Lower leg skin (tissue), 4 donors: ENCODE data around the gene PRR29. TPM values are rescaled to one million over a fixed set of nuclear protein-coding genes. Genes with fewer than 3 reads are reported as not detected.

ENCODE experiments used
- DNase-seq, 2 donors: peaks; one replicate each; pipeline ENCODE4 v3.0.0-alpha.2; 2019; ENCODE audit warnings: low spot score in 2 of 2
- H3K4me3 ChIP-seq: fragments of 200-600 bp; sonication (generic); 2 replicates; pipeline ENCODE4 v1.5.1; 2017; ENCODE audit warnings: mild to moderate bottlenecking, low read depth; ENCODE audit not compliant: poor library complexity, severe bottlenecking
- CTCF ChIP-seq, 3 donors: fragments of 450-650 bp; IDR thresholded peaks; one replicate each; pipeline ENCODE4 v1.5.1; 2016; ENCODE audit warnings: antibody characterized with exemption in 3 of 3, mild to moderate bottlenecking in 3 of 3, moderate library complexity in 2 of 3
- POLR2A ChIP-seq, 2 donors: fragments of 450-650 bp; IDR thresholded peaks; one replicate each; pipeline ENCODE4 v1.6.1; 2016 to 2017; ENCODE audit warnings: antibody characterized with exemption in 2 of 2, mild to moderate bottlenecking in 1 of 2, moderate library complexity in 1 of 2
- WGBS, 2 donors: methylation state at CpG; one replicate each; pipeline ENCODE4 v1.1.5; 2018; 5-methylcytosine and 5-hydroxymethylcytosine counted together
- intact Hi-C: fragments of 100-400 bp; cut with DNase I; formaldehyde crosslinking; loops from one replicate; pipeline ENCODE4 v1.15.0; 2023; ENCODE audit warnings: low total_unique reads
- total RNA-seq, 4 donors: library from RNA; depleted of rRNA; stranded (reverse); fragments of >200 nt; gene quantifications; one replicate each; pipeline ENCODE4 v1.1.0, GENCODE V29; 2016

PRR29 gene
- total RNA-seq, 4 donors from 2014 or later = 0.17 TPM; not detected in 3

GRCh38 chr17:64045176-64045575, 47.0 kb downstream of the PRR29 start:
- 87 to 90% methylated on average over 13 of the region's 13 CpGs for WGBS, 2 donors
- intact Hi-C loops = no loop called here
- TF ChIP-seq POLR2A (IDR thresholded peaks at IDR 0.05) = no peak
- no peak for TF ChIP-seq CTCF (IDR thresholded peaks at IDR 0.05)
- no peak overlapping the region for H3K4me3 ChIP-seq
- no peak for DNase-seq

- intact Hi-C loops = no loop called here
- DNase-seq = no peak
- 91 to 94% methylated on average over 9 of the region's 9 CpGs for WGBS, 2 donors
- no peak overlapping the region for H3K4me3 ChIP-seq
- TF ChIP-seq POLR2A (IDR thresholded peaks at IDR 0.05) (no peak), CTCF (IDR thresholded peaks at IDR 0.05) (no peak)
These were observed 50.7 kb downstream of the PRR29 start for GRCh38 chr17:64048805-64049204.

- 29 to 39% methylated on average over 1 of the region's 1 CpG for WGBS, 2 donors
- H3K4me3 ChIP-seq = no peak overlapping the region
- intact Hi-C loops = no loop called here
- DNase-seq = no peak
- no peak for TF ChIP-seq POLR2A (IDR thresholded peaks at IDR 0.05)
- TF ChIP-seq CTCF (IDR thresholded peaks at IDR 0.05) = no peak
These were observed 53.0 kb downstream of the PRR29 start for GRCh38 chr17:64051153-64051552.

- DNase-seq = no peak
- intact Hi-C loops = no loop called here
- no peak for TF ChIP-seq POLR2A (IDR thresholded peaks at IDR 0.05)
- TF ChIP-seq CTCF (IDR thresholded peaks at IDR 0.05) = no peak
- no peak overlapping the region for H3K4me3 ChIP-seq
- 93 to 95% methylated on average over 10 of the region's 10 CpGs for WGBS, 2 donors
These were observed 55.0 kb downstream of the PRR29 start for GRCh38 chr17:64053101-64053500.

Other genes with a start within 250 kb of the PRR29 start
- 10 to 100 TPM; 48.7 to 71.9 (median 59.5) TPM for gene CCDC47, start 224.8 kb upstream of the PRR29 start, total RNA-seq
- gene DDX42, start 224.2 kb upstream of the PRR29 start, total RNA-seq = 10 to 100 TPM; 59.1 to 87.4 (median 64.0) TPM
- gene PSMC5, start 170.9 kb upstream of the PRR29 start, total RNA-seq = 100 to 1,000 TPM in 1 of 4 donors, 10 to 100 TPM in 3; 68.9 to 126 (median 88.7) TPM
- 10 to 100 TPM; 28.4 to 76.8 (median 47.2) TPM for gene FTSJ3, start 170.7 kb upstream of the PRR29 start, total RNA-seq
- gene SMARCD2, start 155.7 kb upstream of the PRR29 start, total RNA-seq = 100 to 1,000 TPM; 235 to 310 (median 272) TPM
- not detected for gene CSH2, start 124.7 kb upstream of the PRR29 start, total RNA-seq
- gene GH2, start 116.4 kb upstream of the PRR29 start, total RNA-seq = not detected
- not detected for gene CSH1, start 101.8 kb upstream of the PRR29 start, total RNA-seq
- gene CSHL1, start 87.1 kb upstream of the PRR29 start, total RNA-seq = not detected
- gene GH1, start 79.5 kb upstream of the PRR29 start, total RNA-seq = not detected
- gene CD79B, start 66.0 kb upstream of the PRR29 start, total RNA-seq = 1 to 10 TPM in 3 of 4 donors, under 1 TPM in 1; 0.72 to 5.8 (median 3.5) TPM
- 1 to 10 TPM in 1 of 4 donors, under 1 TPM in 3; 0.80 to 1.5 (median 0.81) TPM for gene SCN4A, start 25.4 kb upstream of the PRR29 start, total RNA-seq
- 10 to 100 TPM; 11.5 to 26.8 (median 19.9) TPM for gene ICAM2, start 22.3 kb downstream of the PRR29 start, total RNA-seq
- gene ERN1, start 131.8 kb downstream of the PRR29 start, total RNA-seq = 10 to 100 TPM; 18.2 to 44.0 (median 22.8) TPM